KMS-11 (cell line): Measurements from ENCODE around the gene PIGZ.
A peak's percentile ranks its signal among the peaks of the same experiment; 100 is the strongest.

ENCODE experiments used
- H2AFZ ChIP-seq: fragments of 200-600 bp; sonication (generic); 2 replicates; pipeline ENCODE4 v1.6.1; 2016; ENCODE audit warnings: antibody characterized with exemption, mixed run types, low read depth
- H3K27ac ChIP-seq: fragments of 200-600 bp; sonication (generic); 2 replicates; pipeline ENCODE4 v1.6.1; 2016; ENCODE audit warnings: mild to moderate bottlenecking, mixed run types
- H3K27me3 ChIP-seq: fragments of 200-600 bp; sonication (generic); 2 replicates; pipeline ENCODE4 v1.6.1; 2017; ENCODE audit warnings: mild to moderate bottlenecking, low read depth, mixed run types, moderate library complexity; ENCODE audit not compliant: insufficient read depth
- H3K36me3 ChIP-seq: fragments of 200-600 bp; sonication (generic); 2 replicates; pipeline ENCODE4 v1.6.1; 2017; ENCODE audit warnings: mild to moderate bottlenecking, mixed run types; ENCODE audit not compliant: insufficient read depth
- H3K4me1 ChIP-seq: fragments of 200-600 bp; sonication (generic); 2 replicates; pipeline ENCODE4 v1.6.1; 2016; ENCODE audit warnings: mild to moderate bottlenecking, low read depth, mixed run types; ENCODE audit not compliant: poor library complexity, severe bottlenecking
- H3K4me2 ChIP-seq: fragments of 200-600 bp; sonication (generic); 2 replicates; pipeline ENCODE4 v1.7.0; 2016; ENCODE audit warnings: mild to moderate bottlenecking, mixed run types
- H3K4me3 ChIP-seq: fragments of 200-600 bp; sonication (generic); IDR thresholded peaks from 2 replicates; pipeline ENCODE4 v1.6.1; 2017; ENCODE audit warnings: low read depth, low read length, mixed read lengths; ENCODE audit not compliant: insufficient read depth
- H3K79me2 ChIP-seq: fragments of 200-600 bp; sonication (generic); 2 replicates; pipeline ENCODE4 v1.6.1; 2016; ENCODE audit warnings: low read depth, mixed run types; ENCODE audit not compliant: insufficient read depth
- H3K9ac ChIP-seq: fragments of 200-600 bp; sonication (generic); 2 replicates; pipeline ENCODE4 v1.6.1; 2016; ENCODE audit warnings: mild to moderate bottlenecking, mixed run types
- H4K20me1 ChIP-seq: fragments of 200-600 bp; sonication (generic); 2 replicates; pipeline ENCODE4 v1.6.1; 2016; ENCODE audit warnings: mild to moderate bottlenecking, mixed run types; ENCODE audit not compliant: insufficient read depth
- CTCF ChIP-seq: fragments of 200-600 bp; sonication (generic); conservative IDR thresholded peaks from 2 replicates; pipeline ENCODE4 v1.6.1; 2017; ENCODE audit warnings: low read depth, mild to moderate bottlenecking, antibody characterized with exemption, low read length, moderate library complexity, mixed read lengths

Gene PIGZ

GRCh38 chr3:196998966-196999760 is 30.5 kb upstream of the PIGZ start:
- H3K9ac ChIP-seq, result no peak overlapping the region
- no peaks in the 10 kb centered on the region for H4K20me1 ChIP-seq
- no peak overlapping the region for H2AFZ ChIP-seq
- no peak for TF ChIP-seq CTCF
- no peak overlapping the region for H3K27ac ChIP-seq
- H3K4me2 ChIP-seq, result no peak overlapping the region
- H3K4me1 ChIP-seq, result peaks cover 15% of the 10 kb centered on the region
- H3K27me3 ChIP-seq, result no peaks in the 10 kb centered on the region
- no peaks in the 10 kb centered on the region for H3K79me2 ChIP-seq
- no peak overlapping the region for H3K4me3 ChIP-seq
- no peaks in the 10 kb centered on the region for H3K36me3 ChIP-seq

GRCh38 chr3:196997311-196997710 is 28.7 kb upstream of the PIGZ start:
- H4K20me1 ChIP-seq, result no peaks in the 10 kb centered on the region
- H3K36me3 ChIP-seq, result no peaks in the 10 kb centered on the region
- H3K9ac ChIP-seq, result no peak overlapping the region
- no peak overlapping the region for H2AFZ ChIP-seq
- TF ChIP-seq CTCF, result no peak
- no peak overlapping the region for H3K4me2 ChIP-seq
- no peak overlapping the region for H3K27ac ChIP-seq
- no peak overlapping the region for H3K4me3 ChIP-seq
- H3K79me2 ChIP-seq, result no peaks in the 10 kb centered on the region
- peaks cover 8% of the 10 kb centered on the region for H3K4me1 ChIP-seq
- no peaks in the 10 kb centered on the region for H3K27me3 ChIP-seq

GRCh38 chr3:196996454-196997265 is 28.0 kb upstream of the PIGZ start:
- Histone ChIP-seq H3K4me1 (peaks cover 8% of the 10 kb centered on the region), H3K4me3 (no peak overlapping the region), H3K79me2 (no peaks in the 10 kb centered on the region), H2AFZ (no peak overlapping the region), H3K9ac (no peak overlapping the region), H3K27ac (no peak overlapping the region), H4K20me1 (no peaks in the 10 kb centered on the region), H3K4me2 (no peak overlapping the region), H3K36me3 (no peaks in the 10 kb centered on the region), H3K27me3 (no peaks in the 10 kb centered on the region)
- no peak for TF ChIP-seq CTCF

- Histone ChIP-seq H3K36me3 (no peaks in the 10 kb centered on the region), H3K27me3 (no peaks in the 10 kb centered on the region), H3K9ac (no peak overlapping the region), H3K4me2 (no peak overlapping the region), H2AFZ (no peak overlapping the region), H3K27ac (peak overlapping the region; percentile 2; the same call in 1 of the 2 replicates), H4K20me1 (no peaks in the 10 kb centered on the region), H3K4me3 (no peak overlapping the region), H3K79me2 (no peaks in the 10 kb centered on the region), H3K4me1 (peaks cover 8% of the 10 kb centered on the region)
- no peak for TF ChIP-seq CTCF
Measured at GRCh38 chr3:196995646-196996355, 27.2 kb upstream of the PIGZ start.
